ENCODE results near the gene C16orf96.
A peak's percentile ranks its signal among the peaks of the same experiment; 100 is the strongest.

The C16orf96 gene

GRCh38 chr16:4616047-4616811, 60.1 kb downstream of the C16orf96 start:
- DNase-seq (ENCODE audit: low spot score), result peak; percentile 99
- FAIRE-seq, result peak; percentile 52

DNA sequence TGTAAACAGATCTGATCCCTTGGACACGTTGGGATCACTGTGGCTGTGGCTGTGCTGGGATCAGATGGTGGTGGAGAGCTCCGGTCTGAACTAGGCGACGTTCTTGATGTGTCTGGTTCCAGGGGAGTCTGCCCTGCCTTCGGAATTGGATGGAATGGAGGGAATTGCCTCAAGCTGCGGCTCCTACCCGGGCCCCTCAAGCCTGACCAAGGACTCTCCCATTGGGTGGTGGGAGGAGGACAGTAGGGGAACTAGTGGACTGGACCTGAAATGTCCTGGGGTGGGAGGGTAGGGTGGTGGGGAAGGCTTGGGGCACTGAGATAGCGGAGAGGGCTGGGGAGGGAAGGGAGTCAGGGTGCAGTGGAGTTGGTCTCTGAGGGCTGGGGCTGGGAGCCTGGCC, 61.7 kb downstream of the C16orf96 start:
- FAIRE-seq (no peak), DNase-seq (ENCODE audit: low spot score) (no peak)

DNA sequence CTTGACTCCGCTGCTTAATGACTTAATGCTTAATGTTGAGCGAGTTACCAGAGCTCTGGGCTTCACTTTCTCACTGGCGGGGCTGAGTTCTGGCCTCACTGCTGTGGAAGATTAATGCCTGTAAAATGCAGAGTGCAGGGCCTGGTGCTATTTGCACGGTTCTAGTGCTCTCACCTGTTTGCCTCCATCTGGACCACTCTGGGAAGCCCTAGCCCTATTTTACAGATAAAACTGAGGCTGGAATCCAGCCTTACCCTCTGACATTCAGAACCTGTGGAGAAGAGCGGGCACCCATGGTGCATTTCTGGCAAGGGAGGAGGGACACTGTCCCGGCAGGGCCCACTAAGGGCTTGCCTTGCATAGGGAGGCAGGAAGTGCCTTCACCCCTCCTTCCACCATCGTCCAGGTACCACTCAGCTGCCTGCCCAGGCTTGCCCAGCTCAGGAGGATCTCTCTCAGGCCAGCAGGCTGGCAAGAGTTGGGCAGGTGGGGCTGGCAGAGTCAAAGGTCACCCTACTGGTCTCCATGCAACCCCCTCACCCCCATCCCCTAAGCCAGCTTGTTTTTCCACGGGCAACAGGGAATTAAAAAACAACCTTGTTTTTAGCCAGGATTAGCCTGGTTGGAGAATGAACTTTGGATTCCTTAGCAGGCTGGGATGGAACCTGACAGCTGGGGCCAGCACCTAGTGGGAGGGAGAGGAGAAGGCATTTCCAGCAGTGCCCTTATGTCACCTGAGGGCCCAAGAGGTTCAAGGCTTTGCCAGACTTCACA, 62.7 kb downstream of the C16orf96 start:
- no peak for DNase-seq (ENCODE audit: low spot score)
- FAIRE-seq, result no peak

DNA sequence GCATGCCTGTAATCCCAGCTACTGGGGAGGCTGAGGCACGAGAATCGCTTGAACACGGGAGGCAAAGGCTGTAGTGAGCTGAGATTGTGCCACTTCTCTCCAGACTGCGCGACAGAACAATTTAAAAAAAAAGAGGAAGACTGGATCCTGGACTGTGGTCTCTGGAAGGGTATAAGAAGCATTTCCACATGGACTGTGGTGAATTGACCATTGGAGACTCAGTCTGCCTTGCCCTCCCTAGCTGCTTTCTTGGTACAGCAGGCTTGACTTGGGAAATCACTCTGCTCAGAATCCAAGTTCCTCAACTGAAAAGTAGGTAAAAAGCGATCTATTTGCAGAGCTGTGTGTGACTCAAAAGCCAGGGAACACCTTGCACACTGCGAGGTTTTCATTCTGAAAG, 67.5 kb downstream of the C16orf96 start:
- no peak for FAIRE-seq

DNA sequence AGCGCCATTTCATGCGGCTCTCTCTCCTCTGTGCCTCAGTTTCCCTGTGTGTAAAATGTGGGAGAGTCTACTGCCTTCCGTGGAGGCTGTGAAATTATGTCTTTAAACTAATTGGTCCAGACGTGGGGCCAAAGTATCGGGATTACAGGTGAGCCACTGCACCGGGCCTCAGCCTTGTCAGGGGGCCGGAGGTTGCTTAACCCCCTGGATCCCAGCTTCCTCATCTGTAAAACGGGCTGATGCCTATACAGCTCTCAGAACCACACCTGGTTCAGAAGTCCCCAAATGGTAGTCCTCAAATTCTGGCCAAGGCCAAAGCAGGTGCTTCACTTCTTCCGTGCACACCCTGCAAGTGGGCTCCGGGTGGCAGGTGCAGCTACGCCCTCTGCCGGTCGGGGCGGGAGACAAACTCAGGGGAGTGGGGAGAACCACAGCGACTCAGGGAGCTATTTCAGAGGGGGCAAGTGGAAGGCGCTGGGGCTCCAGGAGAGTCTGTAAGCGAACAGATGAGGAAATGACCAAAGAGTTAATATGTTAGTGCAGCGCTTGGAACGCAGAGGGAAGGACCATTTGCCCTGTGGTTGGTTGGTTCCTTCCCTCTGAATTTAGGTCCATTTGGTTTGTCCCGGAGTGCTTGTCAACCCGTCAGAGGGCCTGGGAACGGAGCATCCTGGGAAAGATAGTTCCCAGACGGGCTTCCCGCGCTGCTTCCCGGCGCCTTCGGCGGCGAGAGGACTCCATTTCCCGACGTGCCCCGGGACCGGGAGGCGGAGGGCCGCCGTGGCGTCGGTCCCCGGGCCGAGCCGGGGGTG, 68.1 kb downstream of the C16orf96 start, which contains the start of gene MGRN1:
Gene MGRN1 (plus strand): TSS at position 812 of the 812 bp plus-strand sequence. CDS start 135 bp downstream, outside the sequence.
- FAIRE-seq (peak; percentile 83), DNase-seq (ENCODE audit: low spot score) (peak; percentile 97)

More for the DNA sequence above, 67.5 kb downstream of the C16orf96 start:
- DNase-seq (ENCODE audit: low spot score), result no peak

GRCh38 chr16:4624827-4625559, 68.9 kb downstream of the C16orf96 start:
- DNase-seq (ENCODE audit: low spot score), result peak; percentile 33
- peak; percentile 92 for FAIRE-seq

DNA sequence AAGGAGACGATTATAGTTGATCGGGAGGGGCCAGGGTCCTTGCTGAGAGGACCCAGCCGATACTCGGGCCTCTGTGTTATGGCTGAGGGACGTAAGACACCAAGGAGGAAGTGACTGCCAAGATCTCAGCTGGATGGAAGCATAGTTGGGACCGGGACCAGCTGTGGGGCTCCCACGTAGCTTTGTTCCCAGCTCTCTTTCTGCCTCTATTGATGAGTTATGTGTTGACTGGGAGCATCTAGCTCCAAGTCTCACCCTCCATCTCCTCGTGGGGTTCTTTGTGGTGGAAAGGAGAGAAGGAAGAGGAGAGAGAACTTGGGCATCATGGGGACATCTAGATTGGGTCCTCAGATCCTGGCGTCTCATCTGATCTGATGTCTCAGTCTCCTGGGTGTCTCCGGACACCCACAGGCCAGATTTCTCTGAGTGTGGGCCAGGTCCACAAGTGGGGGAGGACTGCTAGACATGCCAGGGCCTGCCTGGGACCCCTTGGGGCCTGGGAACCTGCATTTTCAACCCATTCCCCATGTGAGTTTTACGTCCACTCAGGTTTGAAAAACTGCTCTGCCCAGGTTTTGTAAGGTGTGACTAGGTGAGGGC, 69.5 kb downstream of the C16orf96 start:
- FAIRE-seq, result no peak
- DNase-seq (ENCODE audit: low spot score), result no peak

DNA sequence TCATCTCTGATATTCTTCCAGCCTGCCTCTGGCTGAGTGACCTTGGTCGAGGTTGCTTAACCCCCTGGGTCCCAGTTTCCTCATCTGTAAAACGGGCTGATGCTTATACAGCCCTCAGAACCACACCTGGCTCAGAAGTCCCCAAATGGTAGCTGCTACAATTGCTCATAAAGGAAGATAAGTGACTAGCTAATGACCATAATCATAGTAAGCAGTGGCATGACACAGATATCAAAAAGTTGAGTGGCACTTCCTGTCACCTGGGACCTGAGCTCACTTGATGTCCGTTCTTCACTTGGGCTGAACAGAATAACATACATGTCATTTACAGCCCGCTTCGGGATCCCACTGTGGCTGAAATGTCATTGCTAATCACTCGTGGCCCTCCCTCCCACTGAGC, 70.3 kb downstream of the C16orf96 start:
- FAIRE-seq (no peak), DNase-seq (ENCODE audit: low spot score) (no peak)

GRCh38 chr16:4628283-4628682, 72.1 kb downstream of the C16orf96 start:
- FAIRE-seq, result no peak
- no peak for DNase-seq (ENCODE audit: low spot score)

DNA sequence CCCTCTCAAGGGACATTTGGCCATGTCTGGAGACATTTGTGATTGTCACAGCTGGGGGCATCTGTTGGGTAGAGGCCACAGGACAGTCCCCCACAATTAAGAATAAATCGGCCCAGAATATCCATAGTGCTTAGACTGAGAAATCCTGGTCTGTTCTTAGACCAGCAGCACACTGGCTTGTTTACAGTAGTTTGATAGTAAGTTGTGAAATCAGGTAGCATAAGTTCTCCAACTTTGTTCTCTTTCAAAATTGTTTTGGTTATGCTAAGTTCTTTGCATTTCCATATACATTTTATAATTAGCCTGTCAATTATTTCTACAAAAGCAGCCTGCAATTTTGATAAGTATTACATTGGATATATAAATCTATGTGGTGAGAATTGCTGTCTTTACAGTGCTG, 75.3 kb downstream of the C16orf96 start:
- FAIRE-seq, result no peak
- no peak for DNase-seq (ENCODE audit: low spot score)

DNA sequence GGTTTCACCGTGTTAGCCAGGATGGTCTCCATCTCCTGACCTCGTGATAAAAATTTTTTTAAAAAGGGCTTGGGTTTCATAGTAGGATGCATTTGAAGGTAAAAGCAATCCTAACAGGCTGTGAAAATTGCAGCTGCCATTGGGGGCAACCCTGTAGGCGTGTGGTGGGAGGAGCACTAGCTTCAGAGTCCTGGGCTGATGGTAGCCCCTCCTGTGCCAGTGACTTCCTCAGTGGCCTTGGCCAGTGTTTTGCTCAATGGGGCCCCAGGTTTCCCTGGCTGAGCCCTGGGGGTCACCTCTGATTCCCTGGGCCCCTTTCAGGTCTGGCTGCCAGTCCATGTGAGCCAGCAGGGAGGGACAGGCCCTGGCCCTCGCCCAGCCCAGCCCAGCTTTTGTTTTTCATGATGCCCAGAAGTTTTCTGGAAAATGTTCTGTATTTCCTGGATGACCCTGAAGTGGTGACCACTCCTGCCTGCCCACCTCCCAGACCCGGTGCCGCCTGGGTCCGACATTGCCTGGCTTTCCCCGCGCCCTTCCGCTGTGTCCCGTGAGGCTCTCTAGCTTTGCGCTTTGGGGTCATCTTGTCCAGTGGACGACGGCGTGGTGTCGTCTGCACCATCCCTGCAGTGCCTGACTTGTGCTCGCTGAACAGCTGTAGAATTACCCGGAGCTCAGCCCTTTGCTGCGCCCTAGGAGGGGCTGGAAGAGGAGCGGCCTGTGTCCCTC, 77.9 kb downstream of the C16orf96 start:
- no peak for FAIRE-seq
- DNase-seq (ENCODE audit: low spot score), result no peak

GRCh38 chr16:4634768-4635167, 78.6 kb downstream of the C16orf96 start:
- FAIRE-seq (no peak), DNase-seq (ENCODE audit: low spot score) (no peak)

DNA sequence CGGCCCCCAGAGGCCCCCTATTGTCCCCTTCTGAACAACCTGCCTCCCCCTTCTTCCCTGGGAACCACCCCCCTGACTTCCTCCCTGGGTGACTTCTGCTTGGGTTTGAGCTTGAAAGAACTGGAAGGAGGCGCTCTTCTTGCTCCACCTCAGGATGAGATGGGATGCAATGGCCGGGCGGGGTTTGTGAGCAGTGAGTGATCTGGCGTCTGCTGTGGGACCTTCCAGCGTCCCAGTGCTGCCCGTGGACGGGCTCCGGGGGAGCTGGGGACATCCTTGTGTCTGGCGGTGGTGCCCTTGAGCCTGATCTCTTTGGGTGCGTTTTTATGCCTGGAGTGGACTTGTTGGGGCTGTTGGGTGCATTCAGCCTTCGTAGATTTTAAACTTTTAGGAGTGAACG, 80.1 kb downstream of the C16orf96 start:
- DNase-seq (ENCODE audit: low spot score) (no peak), FAIRE-seq (peak; percentile 20)

DNA sequence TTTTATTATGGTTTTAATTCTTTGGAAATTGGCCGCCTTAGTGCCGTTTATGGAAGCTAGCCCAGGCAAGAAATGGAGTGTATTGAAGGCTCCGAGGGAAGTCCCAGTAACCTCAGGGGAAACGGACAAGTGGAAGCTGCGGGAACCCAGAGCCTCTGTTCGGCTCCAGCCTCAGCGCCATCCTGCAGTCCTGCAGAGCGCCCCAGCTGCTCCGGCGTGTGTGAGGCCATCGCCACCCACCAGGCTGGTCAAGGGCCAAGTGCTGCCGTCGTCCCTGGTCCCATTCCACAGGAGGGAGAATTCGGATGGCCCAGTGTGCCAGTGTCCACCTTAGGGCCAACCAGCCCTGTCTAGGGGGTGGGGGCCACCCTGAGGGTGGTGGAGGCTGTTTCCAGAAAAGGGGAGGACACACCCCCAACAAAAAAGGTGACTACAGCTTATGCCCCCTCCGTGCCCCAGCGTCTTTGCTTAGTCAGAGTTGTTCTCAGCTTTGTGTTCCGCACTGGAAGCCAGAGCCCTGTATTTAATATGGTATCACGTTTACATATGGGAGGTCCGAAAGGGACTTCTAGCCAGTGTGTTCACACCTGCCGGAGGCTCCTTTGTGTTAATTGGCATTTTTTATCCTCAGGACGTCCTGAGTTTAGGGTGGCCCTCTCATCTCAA, 81.5 kb downstream of the C16orf96 start:
- no peak for FAIRE-seq
- no peak for DNase-seq (ENCODE audit: low spot score)

- no peak for DNase-seq (ENCODE audit: low spot score)
- no peak for FAIRE-seq
Measured at GRCh38 chr16:4639899-4640509, 83.9 kb downstream of the C16orf96 start.

DNA sequence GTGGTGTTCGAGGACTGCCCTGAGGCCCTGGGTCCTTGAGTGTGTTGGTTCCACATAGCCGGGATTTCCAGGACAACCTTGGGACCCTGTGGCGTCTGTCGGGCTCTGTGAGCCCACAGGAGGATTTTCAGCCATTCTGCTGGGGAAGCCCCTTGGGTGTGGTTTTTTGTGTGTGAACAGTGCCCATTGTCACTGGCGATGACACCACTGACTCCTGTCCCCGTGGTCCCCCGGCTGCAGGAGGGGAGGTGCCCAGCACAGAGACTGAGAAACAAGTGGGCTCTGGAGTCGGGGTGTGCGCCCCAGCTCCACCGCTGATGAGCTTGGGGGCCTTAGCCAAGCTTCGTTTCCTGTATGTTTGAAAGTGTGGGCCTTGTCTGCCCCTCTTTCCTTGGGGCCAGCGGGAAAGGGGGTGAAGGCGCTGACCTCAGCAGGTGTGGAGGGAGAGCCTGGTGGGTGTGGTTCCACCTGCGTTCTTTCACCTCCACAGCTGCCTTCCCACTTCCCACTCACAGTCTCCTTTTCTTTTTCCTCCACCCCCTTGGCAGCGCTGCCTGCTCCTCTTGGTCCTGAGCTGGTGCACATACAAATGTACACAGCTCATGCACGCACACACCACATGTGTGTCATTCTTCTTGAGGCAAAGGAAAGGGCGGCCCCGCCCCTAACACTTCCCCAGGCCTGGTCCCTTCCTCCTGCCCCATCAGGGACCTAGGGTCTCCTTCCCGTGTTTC, 84.6 kb downstream of the C16orf96 start:
- no peak for DNase-seq (ENCODE audit: low spot score)
- no peak for FAIRE-seq

- no peak for FAIRE-seq
Measured at GRCh38 chr16:4641306-4641687, 85.2 kb downstream of the C16orf96 start.

GRCh38 chr16:4641895-4642294, 85.8 kb downstream of the C16orf96 start:
- FAIRE-seq (no peak), DNase-seq (ENCODE audit: low spot score) (no peak)

More at GRCh38 chr16:4641306-4641687, 85.2 kb downstream of the C16orf96 start:
- no peak for DNase-seq (ENCODE audit: low spot score)
